K562 (cell line): ENCODE results near the gene MELK. TPM values are rescaled to one million over a fixed set of nuclear protein-coding genes. Genes with fewer than 3 reads are reported as not detected.
A peak's percentile ranks its signal among the peaks of the same experiment; 100 is the strongest.

ENCODE experiments used
- ATAC-seq: fragments of 200-7000 bp; cut with Tn5 transposase; 3 replicates; pipeline ENCODE4 v1.9.1; 2020; ENCODE audit warnings: moderate library complexity
- BruUV-seq: library from RNA; stranded (reverse); fragments of 400-500 nt; replicated peaks from 2 replicates; lab custom pipeline; 2021; lab: Mats Ljungman, UMichigan
- CTCF ChIA-PET: fragments of 300-600 bp; formaldehyde crosslinking; extraction: SDS; loops from one replicate; lab custom pipeline; 2021; ENCODE audit warnings: low intra/inter-chr PET ratio; lab: Yijun Ruan, JAX
- POLR2A ChIA-PET: fragments of 300-600, 350-650 bp; sonication (Branson Sonifier 250); formaldehyde crosslinking; extraction: SDS; loops from one replicate; lab custom pipeline; 2021; ENCODE audit warnings: antibody characterized with exemption, inconsistent platforms; lab: Yijun Ruan, JAX
- DNase-seq, 4 experiments: peaks; one replicate each; pipeline versions ENCODE4 v3.0.0 to v3.0.0-alpha.2; 2011 to 2018; ENCODE audit warnings: low spot score in 3 of 4, mixed read lengths in 3 of 4; ENCODE audit errors: extremely low read depth in 1 of 4
- FAIRE-seq: peaks from 2 replicates; lab custom pipeline; 2011; peaks lifted over from hg19 to GRCh38; lab: Jason Lieb, UNC
- H2AFZ ChIP-seq: 2 replicates; pipeline ENCODE4 v1.6.0; 2011; ENCODE audit warnings: low read depth, low read length, control low read depth, inconsistent platforms
- H3K27ac ChIP-seq: fragments of 200-600 bp; 3 replicates; pipeline ENCODE4 v1.8.0; 2011; ENCODE audit warnings: low read depth, mild to moderate bottlenecking, control low read depth, inconsistent platforms, low read length, moderate library complexity, mixed read lengths; ENCODE audit errors: extremely low read depth
- H3K27me3 ChIP-seq, 2 experiments: fragments of 300-600 bp in 1 of 2; 2 replicates in 1 of 2; 3 replicates in 1 of 2; pipeline versions ENCODE4 v1.6.0 to v1.8.0; 2011; ENCODE audit warnings: inconsistent platforms in 2 of 2, low read length in 2 of 2, mild to moderate bottlenecking in 1 of 2, mixed read lengths in 1 of 2, moderate library complexity in 1 of 2; ENCODE audit not compliant: control insufficient read depth in 2 of 2, insufficient read depth in 2 of 2
- H3K36me3 ChIP-seq: fragments of 300-600 bp; 3 replicates; pipeline ENCODE4 v1.8.0; 2011; ENCODE audit warnings: mild to moderate bottlenecking, low read length, inconsistent platforms; ENCODE audit not compliant: control insufficient read depth, insufficient read depth
- H3K4me1 ChIP-seq, 2 experiments: fragments of 200-600 bp in 1 of 2; replicated peaks in 1 of 2; 2 replicates in 1 of 2; 3 replicates in 1 of 2; pipeline versions ENCODE4 v1.5.1 to v1.8.0; 2011; ENCODE audit warnings: inconsistent platforms in 2 of 2, low read length in 2 of 2, mild to moderate bottlenecking in 1 of 2, mixed read lengths in 1 of 2, moderate library complexity in 1 of 2; ENCODE audit not compliant: control insufficient read depth in 2 of 2, insufficient read depth in 2 of 2
- H3K4me2 ChIP-seq: 2 replicates; pipeline ENCODE4 v1.6.1; 2011; ENCODE audit warnings: low read length, control low read depth, inconsistent platforms, mixed read lengths; ENCODE audit not compliant: insufficient read depth
- H3K4me3 ChIP-seq: fragments of 200-600 bp; sonication (generic), shearing (Covaris generic); 2 replicates; pipeline ENCODE4 v1.5.1; 2016; ENCODE audit warnings: control low read depth, inconsistent platforms
- H3K79me2 ChIP-seq: fragments of 200-600 bp; 3 replicates; pipeline ENCODE4 v1.8.0; 2011; ENCODE audit warnings: low read length, inconsistent platforms; ENCODE audit not compliant: control insufficient read depth, insufficient read depth
- H3K9ac ChIP-seq, 2 experiments: 2 replicates each; pipeline versions ENCODE4 v1.6.0 to v1.6.1; 2011; ENCODE audit warnings: low read depth in 2 of 2, low read length in 2 of 2, control low read depth in 1 of 2, inconsistent platforms in 1 of 2, mild to moderate bottlenecking in 1 of 2, mixed read lengths in 1 of 2; ENCODE audit not compliant: insufficient read depth in 1 of 2
- H3K9me1 ChIP-seq: one replicate; pipeline ENCODE4 v1.6.0; 2011; ENCODE audit warnings: inconsistent platforms, mild to moderate bottlenecking, low read length, moderate library complexity; ENCODE audit not compliant: control insufficient read depth, insufficient read depth
- H3K9me3 ChIP-seq: replicated peaks from 2 replicates; pipeline ENCODE4 v1.5.1; 2011; ENCODE audit warnings: low read depth, low read length, inconsistent platforms; ENCODE audit not compliant: control insufficient read depth, insufficient read depth
- H4K20me1 ChIP-seq: replicated peaks from 2 replicates; pipeline ENCODE4 v1.6.1; 2011; ENCODE audit warnings: low read length, inconsistent platforms, mixed read lengths; ENCODE audit not compliant: control insufficient read depth, insufficient read depth
- BRD4 ChIP-seq: fragments of 200-600 bp; sonication (generic); IDR thresholded peaks from 2 replicates; pipeline ENCODE4 v1.6.1; 2017; ENCODE audit warnings: inconsistent platforms
- MAFF ChIP-seq: IDR thresholded peaks from 2 replicates; pipeline ENCODE4 v1.6.1; 2012; ENCODE audit warnings: low read length, improper control_type of control experiment
- NCOR1 ChIP-seq: fragments of 450-650 bp; IDR thresholded peaks from 2 replicates; pipeline ENCODE4 v1.6.1; 2016; ENCODE audit warnings: mild to moderate bottlenecking, moderate library complexity
- TFE3 ChIP-seq: fragments of 450-650 bp; formaldehyde crosslinking; IDR thresholded peaks from 2 replicates; pipeline ENCODE4 v1.4.0; 2020; ENCODE audit warnings: mild to moderate bottlenecking, mixed read lengths
- ZNF316 ChIP-seq: fragments of 450-650 bp; IDR thresholded peaks from 2 replicates; pipeline ENCODE4 v1.6.1; 2016
- ZNF75A ChIP-seq: fragments of 450-650 bp; formaldehyde crosslinking; IDR thresholded peaks from 2 replicates; pipeline ENCODE4 v1.4.0; 2020; ENCODE audit warnings: mild to moderate bottlenecking
- in situ Hi-C: fragments of 300-500 bp; cut with MboI; formaldehyde crosslinking; loops from 4 replicates; pipeline ENCODE4 v1.15.0; 2018; ENCODE audit warnings: inconsistent platforms, mixed read lengths
- intact Hi-C: fragments of 100-400 bp; cut with micrococcal nuclease; formaldehyde crosslinking; loops from 2 replicates; pipeline ENCODE4 v1.14.2; 2022
- polyA plus RNA-seq, 8 experiments: library from polyadenylated mRNA; depleted of rRNA in 4 of 8; stranded (reverse) in 5 of 8; unstranded in 3 of 8; fragments of >200 nt; fragmentation: Nextera tagmentation in 2 of 8; fragmentation: Illumina TruSeq in 1 of 8; extraction: Ambion mirVana in 2 of 8; extraction: Trizol in 1 of 8; gene quantifications; 2 replicates each; pipeline versions ENCODE4 v1.2.1 to v1.2.3, GENCODE V29; 2011 to 2014; ENCODE audit warnings: inconsistent platforms in 1 of 8, missing spikeins in 1 of 8
- total RNA-seq, 7 experiments: library from RNA; depleted of rRNA in 6 of 7; stranded (reverse); fragments of >200 nt in 6 of 7; fragmentation: Illumina TruSeq in 2 of 7; extraction: Trizol in 2 of 7; gene quantifications; 2 replicates each; pipeline versions ENCODE4 v1.2.1 to v1.2.3, GENCODE V29; 2011 to 2021; ENCODE audit warnings: low replicate concordance in 1 of 7

MELK gene
- total and polyA plus RNA-seq, 9 of the 15 experiments (the other 6 are each of a cell fraction or from before 2014, with no cell fraction given) = 33.3 to 57.3 (median 43.8) TPM

- H3K9ac ChIP-seq = no peak overlapping the region
- H3K36me3 ChIP-seq = no peaks in the 10 kb centered on the region
- ATAC-seq (no peak), DNase-seq (no peak), FAIRE-seq (no peak)
- H3K4me2 ChIP-seq = no peak overlapping the region
- TF ChIP-seq MAFF = 0 out of 2 replicates have a peak, but pooled peaks have one; percentile 32
- TF ChIP-seq ZNF75A (CRISPR knock-in tag) = no peak
- no peak for TF ChIP-seq BRD4
- 0 out of 2 replicates have a peak, but pooled peaks have one; percentile 37 for TF ChIP-seq ZNF316
- TF ChIP-seq TFE3 (CRISPR knock-in tag) = no peak
- no peak for TF ChIP-seq NCOR1
- CTCF ChIA-PET = no interaction called here
- no peaks in the 10 kb centered on the region for H4K20me1 ChIP-seq
- H3K4me3 ChIP-seq = no peak overlapping the region
- peaks cover 0 to 6% of the 10 kb centered on the region in 2 experiments; a peak in 4 of 5 replicates for H3K27me3 ChIP-seq
- H3K9me3 ChIP-seq = no peaks in the 10 kb centered on the region
- no peaks in the 10 kb centered on the region for H3K4me1 ChIP-seq
- H3K27ac ChIP-seq = no peak overlapping the region
- intact Hi-C loops (no loop called here), in situ Hi-C loops (no loop called here)
- H2AFZ ChIP-seq = no peak overlapping the region
- no TSS peak for BruUV-seq
- POLR2A ChIA-PET = no interaction called here
- H3K9me1 ChIP-seq = no peaks in the 10 kb centered on the region
- no peaks in the 10 kb centered on the region for H3K79me2 ChIP-seq
These were observed 131.5 kb downstream of the MELK start for GRCh38 chr9:36704148-36704547.
